ENCODE measurements around the gene YIPF2. TPM values are rescaled to one million over a fixed set of nuclear protein-coding genes. Genes with fewer than 3 reads are reported as not detected.
A peak's percentile ranks its signal among the peaks of the same experiment; 100 is the strongest.

Gene YIPF2
- total RNA-seq, 4 donors from 2014 or later, result 30.5 to 60.1 (median 49.3) TPM

- H3K27me3 ChIP-seq, result no peaks in the 10 kb centered on the region
- H3K9me3 ChIP-seq, result no peaks in the 10 kb centered on the region
- peaks cover 0 to 86% (median 0%) of the 10 kb centered on the region in 3 donors for H3K36me3 ChIP-seq
- DNase-seq, result no peak
- TF ChIP-seq POLR2A (IDR thresholded peaks at IDR 0.05), result no peak
- no peak for TF ChIP-seq CTCF (IDR thresholded peaks at IDR 0.05)
- H3K27ac ChIP-seq, result no peak overlapping the region
- H3K4me1 ChIP-seq, result no peaks in the 10 kb centered on the region
- no peak overlapping the region for H3K4me3 ChIP-seq
These were observed 16.7 kb downstream of the YIPF2 start for GRCh38 chr19:10911579-10912363.

- no peak overlapping the region for H3K4me3 ChIP-seq
- no peak overlapping the region for H3K27ac ChIP-seq
- no peaks in the 10 kb centered on the region for H3K27me3 ChIP-seq
- H3K36me3 ChIP-seq, result peaks cover 0 to 60% (median 0%) of the 10 kb centered on the region in 3 donors
- DNase-seq, result no peak
- TF ChIP-seq CTCF (IDR thresholded peaks at IDR 0.05) (no peak), POLR2A (IDR thresholded peaks at IDR 0.05) (no peak)
- H3K4me1 ChIP-seq, result no peaks in the 10 kb centered on the region
- H3K9me3 ChIP-seq, result no peaks in the 10 kb centered on the region
These were observed 20.0 kb downstream of the YIPF2 start for GRCh38 chr19:10908380-10908960.

- Histone ChIP-seq H3K27ac (no peak overlapping the region), H3K4me3 (no peak overlapping the region), H3K27me3 (no peaks in the 10 kb centered on the region), H3K36me3 (peaks cover 0 to 55% (median 0%) of the 10 kb centered on the region in 3 donors), H3K4me1 (no peaks in the 10 kb centered on the region), H3K9me3 (no peaks in the 10 kb centered on the region)
- no peak for DNase-seq
- no peak for TF ChIP-seq POLR2A (IDR thresholded peaks at IDR 0.05)
- no peak for TF ChIP-seq CTCF (IDR thresholded peaks at IDR 0.05)
These were observed 20.5 kb downstream of the YIPF2 start for GRCh38 chr19:10907925-10908324.

GRCh38 chr19:10899151-10899653 lies 29.2 kb downstream of the YIPF2 start:
- H3K27me3 ChIP-seq, result no peaks in the 10 kb centered on the region
- H3K36me3 ChIP-seq, result no peaks in the 10 kb centered on the region
- H3K4me3 ChIP-seq, result peak overlapping the region in 1 of 4 donors; percentile 12
- H3K27ac ChIP-seq, result peak overlapping the region in 2 of 4 donors; percentile 62 to 77
- DNase-seq, result peak in 2 of 3 donors; percentile 87
- TF ChIP-seq CTCF (IDR thresholded peaks at IDR 0.05) (peak in 1 of 6 experiments; percentile 13), POLR2A (IDR thresholded peaks at IDR 0.05) (peak in 1 of 2 donors; percentile 16)
- no peaks in the 10 kb centered on the region for H3K9me3 ChIP-seq
- H3K4me1 ChIP-seq, result peaks cover 0 to 31% (median 0%) of the 10 kb centered on the region in 4 donors

- Histone ChIP-seq H3K27me3 (no peaks in the 10 kb centered on the region), H3K4me1 (peaks cover 0 to 31% (median 0%) of the 10 kb centered on the region in 4 donors), H3K9me3 (no peaks in the 10 kb centered on the region), H3K4me3 (no peak overlapping the region), H3K36me3 (no peaks in the 10 kb centered on the region), H3K27ac (peak overlapping the region in 2 of 4 donors; percentile 59 to 62)
- no peak for TF ChIP-seq POLR2A (IDR thresholded peaks at IDR 0.05)
- TF ChIP-seq CTCF (IDR thresholded peaks at IDR 0.05), result no peak
- no peak for DNase-seq
These were observed 29.8 kb downstream of the YIPF2 start for GRCh38 chr19:10898633-10899032.

Measured in Peyer's patch (tissue), 4 donors.